GM03348 (cell line): Measurements from ENCODE around the gene HRC.
"Not testable (repeated sequence)": the region's sequence is repeated elsewhere in the genome, so short reads cannot be mapped to it uniquely, and the experiment has no call there.

Experiments
- DNase-seq: peaks from one replicate; pipeline ENCODE4 v3.0.0; 2012; ENCODE audit warnings: low spot score

HRC gene

DNA sequence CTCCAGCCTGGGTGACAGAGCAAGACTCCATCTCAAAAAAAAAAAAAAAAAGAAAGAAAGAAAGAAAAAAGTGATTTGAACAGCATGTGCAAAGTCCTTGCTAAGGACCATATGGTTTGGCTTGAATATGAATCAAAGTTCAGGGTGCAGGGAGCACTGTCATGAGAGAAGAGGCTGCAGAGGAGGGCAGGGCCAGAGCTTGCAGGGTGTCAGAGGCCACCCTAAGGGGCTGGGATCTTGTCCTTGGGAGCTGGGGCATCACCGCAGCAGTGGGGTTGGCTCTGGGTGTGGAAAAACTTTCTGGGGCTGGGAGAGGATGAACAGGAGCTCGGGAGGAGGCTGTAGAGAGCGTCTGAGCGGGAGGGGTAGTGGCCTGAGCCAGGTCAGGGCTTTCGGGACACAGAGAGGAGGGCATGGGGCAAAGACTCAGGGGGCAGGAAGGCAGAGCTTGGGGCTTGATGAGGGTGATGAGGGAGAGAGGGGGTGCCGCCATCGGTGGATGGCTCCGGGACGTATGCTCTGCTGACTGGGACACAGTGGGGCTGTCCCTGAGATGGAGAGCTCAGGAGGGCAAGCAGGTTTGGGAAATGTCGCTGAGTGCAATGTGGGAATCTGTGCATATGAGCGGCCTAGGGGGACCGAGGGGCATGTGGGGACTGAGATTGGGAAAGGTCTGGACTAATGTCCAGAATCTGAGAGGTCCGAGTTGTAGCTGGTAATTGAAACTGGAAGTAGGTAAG is 5.4 kb upstream of the HRC start:
- DNase-seq: no peak

- DNase-seq: peak; percentile 96
These were observed 2.4 kb upstream of the HRC start, which contains the start of gene TRPM4 for GRCh38 chr19:49157445-49158224. Gene TRPM4, plus strand, starts transcription at chr19:49157792. Its CDS starts 75 bp downstream, at chr19:49157867.

GRCh38 chr19:49155820-49156346 is 687 bp upstream of the HRC start:
- no peak for DNase-seq

DNA sequence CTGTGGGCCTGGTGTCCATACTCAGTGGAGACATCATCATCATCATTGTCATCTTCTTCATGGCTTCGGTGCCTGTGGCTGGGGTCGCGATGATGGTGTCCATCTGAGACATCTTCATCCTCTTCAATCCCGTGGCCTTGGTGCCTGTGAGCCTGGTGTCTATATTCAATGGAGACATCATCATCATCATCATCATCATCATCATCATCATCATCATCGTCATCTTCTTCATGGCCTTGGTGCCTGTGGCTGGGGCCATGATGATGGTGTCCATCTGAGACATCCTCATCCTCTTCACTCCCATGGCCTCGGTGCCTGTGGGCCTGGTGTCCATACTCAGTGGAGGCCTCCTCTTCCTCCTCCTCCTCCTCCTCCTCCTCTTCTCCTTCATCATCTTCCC is 917 bp downstream of the HRC start:
- DNase-seq: no peak

- no peak for DNase-seq
These were observed 1.9 kb downstream of the HRC start for GRCh38 chr19:49153167-49153809.

DNA sequence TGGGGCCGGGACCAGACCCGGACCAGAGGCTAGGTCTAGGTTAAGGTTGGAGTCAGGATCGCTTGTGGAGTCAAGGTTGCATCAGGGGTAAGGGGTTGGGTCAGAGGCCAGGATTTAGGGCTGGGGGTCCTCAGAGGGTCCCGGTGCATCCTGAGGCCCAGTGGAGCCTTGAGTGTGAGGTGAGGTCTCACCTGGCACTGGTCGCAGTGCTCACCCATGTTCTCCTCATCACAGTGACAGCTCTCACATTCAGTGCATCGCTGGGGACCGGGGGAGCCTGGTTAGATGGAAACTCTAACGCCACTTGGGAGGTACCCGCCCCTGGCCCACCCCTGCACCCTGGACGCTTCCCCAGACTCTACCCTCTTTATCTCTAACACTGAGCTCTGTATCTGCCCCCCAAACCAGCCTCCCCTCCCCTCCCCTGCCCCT is 3.1 kb downstream of the HRC start:
- no peak for DNase-seq

DNA sequence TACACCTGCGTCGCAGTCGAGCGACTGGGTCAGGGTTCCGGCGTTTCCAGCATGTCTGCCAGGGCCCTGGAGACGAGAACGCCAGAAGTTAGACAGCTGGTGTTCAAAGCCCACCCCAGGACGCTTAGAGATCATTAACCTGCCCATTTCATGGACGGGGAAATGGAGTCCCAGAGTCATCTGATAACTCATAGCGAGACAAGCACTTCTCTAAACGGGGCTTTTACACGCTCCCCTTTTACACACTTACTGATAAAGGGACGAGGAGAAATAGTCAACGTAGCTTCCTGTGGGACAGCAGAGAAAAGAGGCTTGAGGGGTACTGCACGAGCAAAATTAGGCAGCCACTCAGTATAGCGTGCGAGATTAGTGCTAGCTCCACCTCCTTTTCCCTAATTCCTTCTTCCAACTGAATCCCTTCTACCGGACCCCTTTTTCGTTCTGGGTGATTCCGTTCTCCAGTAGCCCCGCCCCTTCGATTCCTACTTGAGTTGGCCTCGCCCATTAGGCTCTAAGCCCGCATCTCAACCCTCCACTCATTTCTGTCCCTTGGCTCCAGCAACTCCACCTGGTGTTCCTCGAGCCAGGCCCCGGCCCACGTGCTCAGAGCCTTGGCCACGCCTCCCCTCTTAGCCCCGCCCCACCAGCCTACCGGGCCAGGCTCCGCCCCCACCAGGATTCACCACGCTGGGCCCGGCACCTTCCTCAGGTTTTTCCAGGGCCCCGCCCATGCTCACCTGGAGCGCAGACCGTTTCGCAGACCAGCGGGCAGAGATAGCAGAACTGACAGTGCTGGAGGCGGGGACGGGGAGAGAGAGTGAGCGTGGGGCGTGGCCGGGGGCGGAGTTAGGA is 3.7 kb downstream of the HRC start:
- peak; percentile 67 for DNase-seq

DNA sequence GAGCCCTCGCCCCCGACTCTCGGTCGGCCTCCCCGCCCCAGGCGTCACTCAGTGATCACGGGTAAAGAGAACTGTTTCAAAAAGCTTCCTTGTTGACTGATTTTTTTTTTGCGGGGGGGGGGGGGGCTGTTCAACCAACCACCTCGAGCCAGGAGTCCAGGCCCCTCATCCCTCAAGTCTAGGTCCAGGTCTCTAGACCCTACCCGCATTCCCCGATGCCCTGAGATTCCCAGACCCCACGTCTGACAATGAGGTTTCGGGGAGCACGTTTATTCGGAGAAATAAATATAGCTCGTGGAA is 4.3 kb downstream of the HRC start:
- DNase-seq: no peak

DNA sequence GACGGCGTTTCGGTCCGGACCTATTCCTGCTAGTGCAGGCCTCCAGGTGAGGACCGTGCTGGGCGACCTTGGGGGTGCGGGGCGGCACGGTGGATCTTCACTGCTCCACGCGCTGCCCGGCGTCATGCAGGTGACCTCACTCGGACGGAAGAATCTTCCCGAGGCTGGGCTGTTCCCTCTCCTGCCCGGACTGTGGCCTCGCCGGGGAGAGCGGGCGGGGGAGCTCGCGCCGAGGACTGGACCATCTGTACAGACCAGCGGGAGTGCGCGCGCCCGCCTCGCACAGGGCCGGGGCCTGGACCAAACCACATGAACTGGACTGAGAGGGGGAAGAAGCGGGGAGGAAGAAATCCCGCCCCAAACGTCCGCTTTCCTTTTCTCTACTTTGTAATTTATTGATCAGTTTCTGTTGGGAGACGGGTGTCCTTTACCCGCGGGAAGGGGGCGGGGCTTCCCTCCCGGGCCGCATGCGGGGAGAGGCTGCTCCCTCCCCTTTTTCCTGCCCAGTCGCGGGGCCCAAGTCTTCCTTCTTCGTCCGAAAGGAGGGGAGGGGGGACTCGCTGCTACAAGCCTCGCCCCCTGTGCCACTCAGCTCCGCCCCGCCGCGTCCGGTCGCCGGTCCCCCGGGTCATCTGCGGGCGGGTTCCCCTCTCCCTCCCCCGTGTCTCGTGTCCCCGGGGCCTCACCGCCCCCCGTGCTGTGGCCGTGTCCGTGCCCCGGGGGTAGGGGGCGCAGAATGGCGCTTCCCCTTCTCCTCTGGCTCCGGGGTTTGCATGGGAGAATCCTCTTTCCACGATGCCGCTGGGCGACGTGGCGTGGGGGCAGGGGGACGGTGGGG is 4.9 kb downstream of the HRC start:
- peak; percentile 91 for DNase-seq

DNA sequence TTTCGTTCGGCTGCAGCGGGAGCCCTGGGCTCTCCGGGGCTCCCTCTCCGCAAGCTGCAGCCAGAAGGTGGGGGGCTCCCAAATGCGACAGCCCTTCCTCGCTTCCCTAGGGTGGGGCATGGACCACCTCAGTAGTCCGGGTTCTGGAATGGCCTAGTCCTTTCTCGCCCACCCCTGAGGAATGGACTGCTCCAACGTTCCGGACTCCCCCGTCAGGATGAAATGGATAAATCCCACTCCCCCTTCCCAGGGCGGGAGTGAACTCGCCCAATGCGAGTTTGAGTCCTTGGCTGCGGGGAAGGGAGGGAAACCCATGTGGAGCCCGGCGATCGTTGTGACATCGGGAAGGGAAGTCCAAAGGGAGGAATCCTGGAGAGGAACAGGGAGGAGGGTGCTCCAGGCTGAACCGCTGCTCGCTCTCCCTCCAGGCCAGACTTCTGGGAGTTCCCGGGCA is 5.5 kb downstream of the HRC start:
- DNase-seq: peak; percentile 84

- DNase-seq: peak; percentile 96
These were observed 6.2 kb downstream of the HRC start for GRCh38 chr19:49148784-49149651.

- DNase-seq: no peak
These were observed 7.0 kb downstream of the HRC start for GRCh38 chr19:49148044-49148682.

GRCh38 chr19:49146408-49146770 is 8.8 kb downstream of the HRC start:
- DNase-seq: not testable (repeated sequence)

GRCh38 chr19:49145573-49146407 is 9.4 kb downstream of the HRC start:
- DNase-seq: peak; percentile 89

GRCh38 chr19:49142866-49143335 is 12.3 kb downstream of the HRC start:
- peak; percentile 98 for DNase-seq

GRCh38 chr19:49141352-49141751 is 13.8 kb downstream of the HRC start:
- no peak for DNase-seq

DNA sequence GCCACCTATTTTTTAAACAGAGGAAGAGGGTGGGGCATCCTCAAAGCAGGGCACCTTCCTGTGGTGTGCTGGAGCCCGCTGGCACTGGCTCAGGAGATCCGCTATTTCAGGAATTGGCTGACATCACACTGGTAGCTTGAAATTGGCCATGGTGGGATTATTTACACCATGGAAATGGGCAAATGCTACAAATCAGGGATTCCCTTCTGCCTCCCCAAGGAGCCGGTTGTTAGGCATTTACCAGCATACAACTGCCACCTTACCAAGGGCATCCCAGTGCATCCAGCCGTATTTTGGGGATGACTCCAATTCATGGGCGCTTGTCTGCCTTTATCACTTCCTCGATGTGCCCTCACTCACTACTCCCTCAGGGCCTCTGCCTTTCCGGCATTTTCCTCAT is 14.2 kb downstream of the HRC start:
- no peak for DNase-seq

DNA sequence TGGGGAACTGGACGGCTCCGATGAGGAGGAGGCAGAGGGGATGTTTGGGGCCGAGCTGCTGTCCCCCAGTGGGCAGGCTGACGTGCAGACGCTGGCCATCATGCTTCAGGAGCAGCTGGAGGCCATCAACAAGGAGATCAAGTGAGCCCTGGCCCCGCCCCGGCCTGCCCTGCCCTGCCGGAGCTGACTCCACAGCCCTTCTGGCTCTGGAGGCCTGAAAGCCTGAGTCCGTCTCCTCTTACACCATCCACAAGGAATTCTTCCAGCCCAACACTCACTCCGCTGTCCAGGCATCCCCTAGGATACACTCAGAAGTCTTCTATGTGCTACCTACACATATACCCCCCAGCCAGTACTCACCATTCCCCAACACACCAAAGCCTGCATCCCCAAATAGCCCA is 18.4 kb downstream of the HRC start:
- no peak for DNase-seq
